ENCODE data around the gene UTY. TPM values are rescaled to one million over a fixed set of nuclear protein-coding genes. Genes with fewer than 3 reads are reported as not detected.

UTY gene
- total RNA-seq: 10 to 100 TPM; 71.7 to 77.8 TPM
- not detected for polyA plus RNA-seq
- total RNA-seq: 0 to 188 (median 102) reads per million in 6 experiments

- H3K27ac Mint-ChIP-seq: peak within 1 kb of the TSS in 5 of 10 donors; percentile 95 to 100 (median 98)
- H3K4me1 Mint-ChIP-seq: peaks cover 10 to 27% (median 21%) of the 10 kb centered on the region in 4 donors
- POLR2A ChIA-PET: interaction anchor here (1.1 to 3.4 kb wide), 3 partner anchors 224 to 818 kb away, joined by 3 to 23 read pairs (median 7); partner anchors contain the start of gene TMSB4Y
- peak; percentile 87 to 89 for ATAC-seq
- H3K4me3 Mint-ChIP-seq: peak within 1 kb of the TSS in 6 of 10 donors; percentile 91 to 96 (median 95)
- H3K27me3 Mint-ChIP-seq: no peaks in the 10 kb centered on the region
- H3K9me3 Mint-ChIP-seq: no peaks in the 10 kb centered on the region
- DNase-seq: peak in 7 of 10 donors; percentile 50 to 89 (median 73)
- peaks cover 0 to 23% (median 0%) of the 10 kb centered on the region in 3 donors for H3K36me3 Mint-ChIP-seq
These were observed at the start of gene UTY for GRCh38 chrY:13479828-13480227. UTY (minus strand) TSS chrY:13480033; CDS start chrY:13479665, 368 bp downstream.

GRCh38 chrY:13520474-13520873, 40.6 kb upstream of the UTY start:
- no peak overlapping the region for H3K4me3 Mint-ChIP-seq
- ATAC-seq: no peak
- POLR2A ChIA-PET: no interaction called here
- H3K36me3 Mint-ChIP-seq: peaks cover 0 to 6% (median 2%) of the 10 kb centered on the region in 3 donors
- H3K9me3 Mint-ChIP-seq: peaks cover 0 to 10% (median 0%) of the 10 kb centered on the region in 9 donors
- peaks cover 0 to 13% (median 2%) of the 10 kb centered on the region in 5 donors for H3K27me3 Mint-ChIP-seq
- H3K27ac Mint-ChIP-seq: no peak overlapping the region
- peaks cover 0 to 2% (median 0%) of the 10 kb centered on the region in 4 donors for H3K4me1 Mint-ChIP-seq
- no peak for DNase-seq

GRCh38 chrY:13501215-13501614, 21.4 kb upstream of the UTY start:
- Mint-ChIP-seq H3K36me3 (no peaks in the 10 kb centered on the region), H3K9me3 (no peaks in the 10 kb centered on the region), H3K27me3 (no peaks in the 10 kb centered on the region), H3K4me3 (no peak overlapping the region), H3K27ac (no peak overlapping the region), H3K4me1 (no peaks in the 10 kb centered on the region)
- ATAC-seq: no peak
- POLR2A ChIA-PET: no interaction called here
- DNase-seq: no peak

GRCh38 chrY:13493737-13494136, 13.9 kb upstream of the UTY start:
- no peaks in the 10 kb centered on the region for H3K36me3 Mint-ChIP-seq
- no peak overlapping the region for H3K4me3 Mint-ChIP-seq
- POLR2A ChIA-PET: no interaction called here
- no peak for DNase-seq
- H3K9me3 Mint-ChIP-seq: no peaks in the 10 kb centered on the region
- ATAC-seq: no peak
- H3K27me3 Mint-ChIP-seq: no peaks in the 10 kb centered on the region
- H3K27ac Mint-ChIP-seq: no peak overlapping the region
- H3K4me1 Mint-ChIP-seq: peaks cover 7 to 8% (median 7%) of the 10 kb centered on the region in 4 donors

GRCh38 chrY:13492408-13492807, 12.6 kb upstream of the UTY start:
- Mint-ChIP-seq H3K27ac (no peak overlapping the region), H3K27me3 (no peaks in the 10 kb centered on the region), H3K4me3 (no peak overlapping the region), H3K9me3 (no peaks in the 10 kb centered on the region), H3K4me1 (peaks cover 8 to 17% (median 12%) of the 10 kb centered on the region in 4 donors), H3K36me3 (no peaks in the 10 kb centered on the region)
- ATAC-seq (no peak), DNase-seq (no peak)
- POLR2A ChIA-PET: no interaction called here

- H3K36me3 Mint-ChIP-seq: no peaks in the 10 kb centered on the region
- H3K9me3 Mint-ChIP-seq: no peaks in the 10 kb centered on the region
- peaks cover 8 to 17% (median 12%) of the 10 kb centered on the region in 4 donors for H3K4me1 Mint-ChIP-seq
- ATAC-seq (peak in 1 of 2 donors; percentile 67), DNase-seq (no peak)
- peak overlapping the region in 2 of 10 donors; percentile 26 to 27 for H3K4me3 Mint-ChIP-seq
- no peaks in the 10 kb centered on the region for H3K27me3 Mint-ChIP-seq
- POLR2A ChIA-PET: no interaction called here
- H3K27ac Mint-ChIP-seq: peak overlapping the region in 4 of 10 donors; percentile 33 to 69 (median 68)
These were observed 8.9 kb upstream of the UTY start for GRCh38 chrY:13488738-13489137.

GRCh38 chrY:13479121-13479711, 617 bp downstream of the UTY start:
- Mint-ChIP-seq H3K27ac (peak overlapping the region in 5 of 10 donors; percentile 95 to 100 (median 98)), H3K27me3 (no peaks in the 10 kb centered on the region), H3K4me3 (peak overlapping the region in 6 of 10 donors; percentile 91 to 96 (median 95)), H3K36me3 (peaks cover 0 to 29% (median 2%) of the 10 kb centered on the region in 3 donors), H3K9me3 (no peaks in the 10 kb centered on the region), H3K4me1 (peaks cover 13 to 33% (median 27%) of the 10 kb centered on the region in 4 donors)
- ATAC-seq (peak; percentile 72 to 74), DNase-seq (peak in 7 of 10 donors; percentile 37 to 85 (median 61))
- POLR2A ChIA-PET: interaction anchor here (1.1 to 3.4 kb wide), 3 partner anchors 225 to 817 kb away, joined by 3 to 23 read pairs (median 7); partner anchors contain the start of gene TMSB4Y

GRCh38 chrY:13478126-13478785, 1.6 kb downstream of the UTY start:
- POLR2A ChIA-PET: interaction anchor here (0.6 to 3.4 kb wide), 3 partner anchors 11 to 225 kb away, joined by 3 to 23 read pairs (median 5); partner anchors contain the start of gene TMSB4Y
- peak overlapping the region in 6 of 10 donors; percentile 91 to 96 (median 95) for H3K4me3 Mint-ChIP-seq
- H3K4me1 Mint-ChIP-seq: peaks cover 14 to 38% (median 31%) of the 10 kb centered on the region in 4 donors
- DNase-seq (peak in 6 of 10 donors; percentile 31 to 76 (median 52)), ATAC-seq (peak; percentile 32 to 41)
- H3K27me3 Mint-ChIP-seq: no peaks in the 10 kb centered on the region
- H3K9me3 Mint-ChIP-seq: no peaks in the 10 kb centered on the region
- peak overlapping the region in 5 of 10 donors; percentile 95 to 100 (median 98) for H3K27ac Mint-ChIP-seq
- peaks cover 0 to 39% (median 2%) of the 10 kb centered on the region in 3 donors for H3K36me3 Mint-ChIP-seq

- ATAC-seq (peak in 1 of 2 donors; percentile 26), DNase-seq (no peak)
- peak overlapping the region in 6 of 10 donors; percentile 2 to 69 (median 58) for H3K4me3 Mint-ChIP-seq
- H3K36me3 Mint-ChIP-seq: peaks cover 0 to 67% (median 3%) of the 10 kb centered on the region in 3 donors
- no peaks in the 10 kb centered on the region for H3K9me3 Mint-ChIP-seq
- POLR2A ChIA-PET: no interaction called here
- H3K4me1 Mint-ChIP-seq: peaks cover 29 to 66% (median 47%) of the 10 kb centered on the region in 4 donors
- H3K27ac Mint-ChIP-seq: peak overlapping the region in 3 of 10 donors; percentile 5 to 75 (median 69)
- H3K27me3 Mint-ChIP-seq: no peaks in the 10 kb centered on the region
These were observed 4.8 kb downstream of the UTY start for GRCh38 chrY:13474997-13475396.

- Mint-ChIP-seq H3K4me3 (peak overlapping the region in 3 of 10 donors; percentile 11 to 36 (median 23)), H3K4me1 (peaks cover 38 to 68% (median 62%) of the 10 kb centered on the region in 4 donors), H3K27me3 (no peaks in the 10 kb centered on the region), H3K9me3 (no peaks in the 10 kb centered on the region), H3K36me3 (peaks cover 0 to 81% (median 3%) of the 10 kb centered on the region in 3 donors), H3K27ac (peak overlapping the region in 1 of 10 donors; percentile 65)
- no peak for DNase-seq
- ATAC-seq: no peak
- POLR2A ChIA-PET: no interaction called here
These were observed 28.3 kb downstream of the UTY start for GRCh38 chrY:13451572-13451971.

GRCh38 chrY:13450596-13451130, 29.2 kb downstream of the UTY start:
- Mint-ChIP-seq H3K27ac (peak overlapping the region in 1 of 10 donors; percentile 27), H3K4me1 (peaks cover 38 to 69% (median 65%) of the 10 kb centered on the region in 4 donors), H3K4me3 (peak overlapping the region in 2 of 10 donors; percentile 11 to 34), H3K27me3 (no peaks in the 10 kb centered on the region), H3K9me3 (no peaks in the 10 kb centered on the region), H3K36me3 (peaks cover 0 to 87% (median 3%) of the 10 kb centered on the region in 3 donors)
- no peak for DNase-seq
- POLR2A ChIA-PET: interaction anchor here (0.8 kb wide), 1 partner anchor 27 kb away, joined by 3 read pairs; no protein-coding TSS in a partner anchor
- ATAC-seq: no peak

GRCh38 chrY:13445566-13445965, 34.3 kb downstream of the UTY start:
- DNase-seq (no peak), ATAC-seq (no peak)
- peaks cover 32 to 61% (median 52%) of the 10 kb centered on the region in 4 donors for H3K4me1 Mint-ChIP-seq
- POLR2A ChIA-PET: no interaction called here
- H3K4me3 Mint-ChIP-seq: peak overlapping the region in 1 of 10 donors; percentile 44
- no peaks in the 10 kb centered on the region for H3K9me3 Mint-ChIP-seq
- peak overlapping the region in 3 of 10 donors; percentile 38 to 69 (median 59) for H3K27ac Mint-ChIP-seq
- peaks cover 0 to 89% (median 5%) of the 10 kb centered on the region in 3 donors for H3K36me3 Mint-ChIP-seq
- H3K27me3 Mint-ChIP-seq: no peaks in the 10 kb centered on the region

All from naive thymus-derived CD8-positive, alpha-beta T cell (primary cell).